ENCODE results near the gene KRTAP4-6.
"Not testable (repeated sequence)": the region's sequence is repeated elsewhere in the genome, so short reads cannot be mapped to it uniquely, and the experiment has no call there.

DNA sequence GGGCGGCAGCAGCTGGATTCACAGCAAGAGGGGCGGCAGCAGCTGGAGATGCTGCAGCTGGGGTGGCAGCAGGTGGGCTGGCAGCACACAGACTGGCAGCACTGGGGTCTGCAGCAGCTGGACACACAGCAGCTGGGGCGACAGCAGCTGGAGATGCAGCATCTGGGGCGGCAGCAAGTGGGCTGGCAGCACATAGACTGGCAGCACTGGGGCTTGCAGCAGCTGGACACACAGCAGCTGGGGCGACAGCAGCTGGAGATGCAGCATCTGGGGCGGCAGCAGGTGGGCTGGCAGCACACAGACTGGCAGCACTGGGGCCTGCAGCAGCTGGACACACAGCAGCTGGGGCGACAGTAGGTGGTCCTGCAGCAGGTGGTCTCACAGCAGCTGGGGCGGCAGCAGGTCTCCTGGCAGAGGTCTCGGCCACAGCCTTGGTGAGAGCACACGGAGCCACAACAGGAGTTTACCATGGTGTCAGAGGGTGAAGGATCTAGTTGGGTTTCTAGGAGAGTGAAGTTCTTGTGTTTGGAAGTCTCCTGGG is 22.4 kb downstream of the KRTAP4-6 start, which contains the start of gene KRTAP4-11:
- TF ChIP-seq, protein P1, sequence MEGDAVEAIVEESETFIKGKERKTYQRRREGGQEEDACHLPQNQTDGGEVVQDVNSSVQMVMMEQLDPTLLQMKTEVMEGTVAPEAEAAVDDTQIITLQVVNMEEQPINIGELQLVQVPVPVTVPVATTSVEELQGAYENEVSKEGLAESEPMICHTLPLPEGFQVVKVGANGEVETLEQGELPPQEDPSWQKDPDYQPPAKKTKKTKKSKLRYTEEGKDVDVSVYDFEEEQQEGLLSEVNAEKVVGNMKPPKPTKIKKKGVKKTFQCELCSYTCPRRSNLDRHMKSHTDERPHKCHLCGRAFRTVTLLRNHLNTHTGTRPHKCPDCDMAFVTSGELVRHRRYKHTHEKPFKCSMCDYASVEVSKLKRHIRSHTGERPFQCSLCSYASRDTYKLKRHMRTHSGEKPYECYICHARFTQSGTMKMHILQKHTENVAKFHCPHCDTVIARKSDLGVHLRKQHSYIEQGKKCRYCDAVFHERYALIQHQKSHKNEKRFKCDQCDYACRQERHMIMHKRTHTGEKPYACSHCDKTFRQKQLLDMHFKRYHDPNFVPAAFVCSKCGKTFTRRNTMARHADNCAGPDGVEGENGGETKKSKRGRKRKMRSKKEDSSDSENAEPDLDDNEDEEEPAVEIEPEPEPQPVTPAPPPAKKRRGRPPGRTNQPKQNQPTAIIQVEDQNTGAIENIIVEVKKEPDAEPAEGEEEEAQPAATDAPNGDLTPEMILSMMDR (IDR thresholded peaks at IDR 0.05; ENCODE audit: low read length), result not testable (repeated sequence)
- not testable (repeated sequence) for TF ChIP-seq EZH2 (optimal IDR thresholded peaks at IDR 0.05; ENCODE audit: low read depth, low read length); EZH2phosphoT487 (IDR thresholded peaks at IDR 0.05; ENCODE audit: low read length)

Data from MM.1S (cell line).